GM23248 (cell line): Measurements from ENCODE around the gene SOX5.

Experiments
- EZH2 ChIP-seq: fragments of 200-600 bp; sonication (generic); IDR thresholded peaks from 2 replicates; pipeline ENCODE4 v1.6.1; 2018; ENCODE audit warnings: antibody characterized with exemption, mild to moderate bottlenecking; ENCODE audit not compliant: insufficient read depth, poor library complexity, severe bottlenecking
- EZH2phosphoT487 ChIP-seq: fragments of 200-600 bp; sonication (generic); IDR thresholded peaks from 2 replicates; pipeline ENCODE4 v1.6.1; 2018; ENCODE audit warnings: antibody characterized with exemption, moderate library complexity, mild to moderate bottlenecking, low read depth; ENCODE audit not compliant: insufficient read depth

- TF ChIP-seq EZH2phosphoT487 (no peak), EZH2 (no peak)
Observed at GRCh38 chr12:23585782-23586163, 363.7 kb downstream of the SOX5 start.
